Measurements from ENCODE around the gene PCBD2.
A peak's percentile ranks its signal among the peaks of the same experiment; 100 is the strongest.

PCBD2 gene

DNA sequence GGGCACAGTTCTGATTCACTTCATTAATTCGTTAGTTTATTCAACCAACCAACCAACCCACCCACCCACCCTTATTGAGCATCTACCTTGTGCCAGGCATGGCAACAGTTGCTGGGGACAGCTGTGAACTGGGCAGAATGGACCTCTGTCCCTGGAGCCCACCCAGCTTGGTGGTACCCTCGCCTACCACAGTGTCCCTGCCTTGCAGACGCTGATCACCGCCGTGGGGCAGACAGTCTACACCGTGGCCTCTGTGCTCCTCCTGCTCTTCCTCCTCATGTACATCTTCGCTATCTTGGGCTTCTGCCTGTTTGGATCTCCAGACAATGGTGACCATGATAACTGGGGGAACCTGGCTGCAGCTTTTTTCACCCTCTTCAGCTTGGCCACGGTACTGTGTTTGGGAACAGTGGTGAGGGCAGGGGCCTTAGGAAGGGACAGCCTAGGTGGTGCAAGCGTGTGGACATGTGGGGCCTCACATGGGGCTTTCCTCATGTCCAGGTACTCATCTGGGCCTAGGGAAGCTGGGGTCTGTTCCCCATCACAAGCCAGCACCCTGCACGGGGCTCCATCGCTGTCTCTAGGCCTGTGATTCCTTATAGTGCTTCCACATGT lies 102.9 kb downstream of the PCBD2 start:
- DNase-seq (ENCODE audit: low spot score), result peak; percentile 9

- peak; percentile 10 for DNase-seq (ENCODE audit: low spot score)
Observed at GRCh38 chr5:135008556-135008955, 103.6 kb downstream of the PCBD2 start.

DNA sequence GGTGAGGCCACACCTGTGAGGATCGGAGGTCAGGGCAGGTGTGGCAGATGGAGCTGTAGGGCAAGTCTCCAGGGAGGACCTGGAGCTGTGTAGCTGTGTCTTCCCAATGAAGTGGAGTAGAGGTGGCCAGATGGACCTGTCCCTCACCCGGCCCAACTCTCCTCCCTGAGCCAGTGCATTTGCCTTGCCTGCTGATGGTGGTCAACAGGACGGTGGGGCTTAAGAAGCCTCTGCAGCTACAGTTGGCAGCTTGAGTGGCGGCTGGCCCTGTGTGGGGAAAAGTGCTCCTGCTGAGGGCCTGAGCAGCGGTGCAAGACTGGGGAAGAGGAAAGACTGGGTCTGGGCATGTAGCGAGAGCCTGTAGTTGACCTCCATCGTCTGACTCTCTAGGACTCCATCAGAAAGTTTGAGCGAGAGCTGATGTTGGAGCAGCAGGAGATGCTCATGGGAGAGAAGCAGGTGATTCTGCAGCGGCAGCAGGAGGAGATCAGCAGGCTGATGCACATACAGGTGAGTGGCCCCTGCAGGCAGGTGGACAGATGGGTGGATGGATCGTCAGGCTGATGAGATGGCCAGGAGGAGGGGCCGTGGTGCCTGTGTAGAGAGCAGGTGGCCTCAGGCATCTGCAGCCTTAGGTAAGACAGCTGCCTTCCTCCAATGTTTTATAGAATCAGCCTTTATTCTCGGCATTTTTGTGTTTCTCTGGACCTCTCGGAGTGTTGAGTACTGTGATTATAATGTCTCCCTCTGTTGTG lies 104.2 kb downstream of the PCBD2 start:
- DNase-seq (ENCODE audit: low spot score), result peak; percentile 17

GRCh38 chr5:135009736-135010501 lies 105.0 kb downstream of the PCBD2 start:
- DNase-seq (ENCODE audit: low spot score), result peak; percentile 18

DNA sequence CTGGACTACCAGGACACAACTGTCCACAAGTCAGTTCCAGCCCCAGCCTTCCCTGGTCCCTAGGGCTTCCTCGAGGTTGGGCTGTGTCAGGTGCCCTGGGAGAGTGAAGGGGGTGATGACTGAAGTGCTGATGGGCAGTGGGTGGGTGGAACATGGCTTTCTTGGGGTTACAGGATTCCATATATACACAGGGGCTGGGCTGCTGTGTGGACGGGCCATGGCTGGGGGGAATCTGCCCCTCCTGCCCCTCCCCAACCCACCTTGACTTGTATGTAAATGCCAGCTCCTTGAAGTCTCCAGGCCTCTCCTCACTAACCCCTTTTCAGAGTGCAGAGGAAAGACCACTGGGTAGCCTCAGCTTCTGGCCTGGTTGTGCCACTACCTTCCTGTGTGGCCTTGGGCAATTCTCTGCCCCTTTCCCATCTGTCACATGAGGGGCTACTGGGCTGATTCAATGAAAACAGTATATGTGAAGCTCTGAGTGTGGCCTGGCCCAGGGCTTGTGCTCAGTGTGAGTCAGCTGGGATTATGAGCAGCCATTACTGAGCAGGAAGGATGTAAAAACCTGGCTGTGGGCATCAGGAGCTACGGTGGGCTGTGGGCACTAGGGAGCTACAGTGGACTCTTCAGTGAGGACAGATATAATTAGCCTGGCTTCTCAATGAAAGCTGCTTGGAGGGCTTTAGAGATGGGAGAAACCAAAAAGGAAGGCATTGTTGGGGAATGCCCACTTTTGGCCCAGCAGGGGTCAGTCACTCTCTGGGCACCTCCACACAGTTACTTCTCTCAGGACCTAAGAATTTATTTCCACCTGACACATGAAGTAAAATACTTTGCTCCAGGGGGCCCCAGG lies 105.8 kb downstream of the PCBD2 start:
- peak; percentile 19 for DNase-seq (ENCODE audit: low spot score)

DNA sequence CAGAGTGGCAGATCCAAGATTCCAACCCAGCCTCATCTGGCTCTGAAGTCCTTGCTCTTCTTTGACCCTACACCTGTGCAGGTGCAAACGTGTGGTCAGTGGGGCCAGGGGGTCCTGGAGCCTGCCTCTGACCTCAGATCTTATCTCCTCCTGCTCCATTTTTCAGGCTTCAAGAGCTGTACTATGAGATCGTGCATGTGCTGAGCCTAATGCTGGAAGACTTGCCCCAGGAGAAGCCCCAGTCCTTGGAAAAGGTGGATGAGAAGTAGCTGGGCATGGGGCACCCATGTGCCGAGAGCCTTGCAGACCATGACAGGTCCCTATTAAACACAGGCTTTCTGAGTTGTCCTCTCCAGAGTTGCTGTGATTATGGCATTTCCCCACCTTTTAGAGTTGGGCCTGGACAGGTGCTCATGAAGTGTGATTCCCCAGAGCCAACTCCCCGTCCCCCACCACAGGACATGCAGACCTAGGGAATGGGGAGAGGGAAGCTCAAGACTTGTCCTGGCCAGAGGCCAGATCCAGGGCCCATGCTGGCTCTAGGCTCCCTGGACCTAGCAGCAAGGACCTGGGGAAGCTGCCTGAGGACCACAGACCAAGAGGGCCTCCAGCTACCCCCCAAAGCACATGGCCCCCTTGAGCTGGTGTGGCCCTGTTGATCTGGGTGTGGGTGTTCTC lies 106.6 kb downstream of the PCBD2 start:
- peak; percentile 14 for DNase-seq (ENCODE audit: low spot score)

DNA sequence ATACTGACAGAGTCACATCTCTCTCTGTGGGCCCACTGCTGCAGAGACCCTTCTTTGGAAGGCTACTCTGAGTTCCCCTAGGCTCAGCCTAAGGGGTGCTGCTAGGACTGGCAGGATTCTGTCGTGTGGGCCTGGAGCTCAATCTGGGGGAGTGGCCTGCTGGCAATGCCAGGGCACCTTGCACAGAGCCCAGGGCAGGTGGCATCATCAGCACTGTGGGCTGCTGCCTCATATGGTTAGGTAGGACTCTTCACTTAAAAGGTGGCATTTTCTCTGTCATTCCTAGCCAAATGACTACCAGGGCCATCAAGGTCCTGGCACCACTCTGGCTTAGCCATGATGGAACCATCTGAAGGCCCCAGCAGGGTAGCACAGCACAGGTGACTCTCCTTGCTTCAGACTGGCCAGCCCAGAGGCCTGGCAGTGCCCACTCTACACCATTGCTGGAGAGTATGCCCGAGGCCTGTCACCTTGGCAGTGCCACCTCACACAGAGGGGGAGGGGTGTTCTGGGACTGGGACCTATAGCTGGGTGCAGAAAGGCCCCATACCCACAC lies 107.2 kb downstream of the PCBD2 start:
- peak; percentile 14 for DNase-seq (ENCODE audit: low spot score)

Measured in D341Med (cell line).